Measurements from ENCODE around the gene OPN5. TPM values are rescaled to one million over a fixed set of nuclear protein-coding genes. Genes with fewer than 3 reads are reported as not detected.

Gene OPN5
- total RNA-seq, 1 experiment from 2014 or later: not detected

GRCh38 chr6:47749757-47750156 lies 32.1 kb upstream of the OPN5 start:
- Histone ChIP-seq H2AFZ (no peak overlapping the region), H3K9me2 (ENCODE audit: insufficient read depth) (no peaks in the 10 kb centered on the region), H4K20me1 (ENCODE audit: insufficient read depth) (no peaks in the 10 kb centered on the region), H3F3A (ENCODE audit: insufficient read depth, low read depth) (no peaks in the 10 kb centered on the region; the same call in 1 of the 2 replicates), H3K9me3 (ENCODE audit: insufficient read depth, low read depth) (no peaks in the 10 kb centered on the region), H3K4me1 (replicated peaks; ENCODE audit: insufficient read depth) (no peaks in the 10 kb centered on the region), H3K27ac (no peak overlapping the region), H3K79me2 (ENCODE audit: low read depth) (no peaks in the 10 kb centered on the region), H3K4me3 (no peak overlapping the region), H3K27me3 (ENCODE audit: insufficient read depth, low read depth) (no peaks in the 10 kb centered on the region), H3K36me3 (ENCODE audit: low read depth) (no peaks in the 10 kb centered on the region), H3K4me2 (no peak overlapping the region)
- ChIA-PET POLR2A (ENCODE audit: unreplicated experiment) (no interaction called here), CTCF (no interaction called here)
- intact Hi-C loops (cut with micrococcal nuclease; ENCODE audit: unreplicated experiment): no loop called here
- TF ChIP-seq CTCF (conservative IDR thresholded peaks at IDR 0.05) (no peak), EZH2 (IDR thresholded peaks at IDR 0.05; ENCODE audit: low read depth) (no peak)
- no TSS peak for BruUV-seq (replicated peaks)
- no peak for DNase-seq

- Histone ChIP-seq H3K4me1 (replicated peaks; ENCODE audit: insufficient read depth) (no peaks in the 10 kb centered on the region), H3K4me3 (no peak overlapping the region), H3K9me3 (ENCODE audit: insufficient read depth, low read depth) (no peaks in the 10 kb centered on the region), H3K27me3 (ENCODE audit: insufficient read depth, low read depth) (no peaks in the 10 kb centered on the region), H3K4me2 (no peak overlapping the region), H4K20me1 (ENCODE audit: insufficient read depth) (no peaks in the 10 kb centered on the region), H2AFZ (no peak overlapping the region), H3K27ac (no peak overlapping the region), H3F3A (ENCODE audit: insufficient read depth, low read depth) (no peaks in the 10 kb centered on the region; the same call in 1 of the 2 replicates), H3K36me3 (ENCODE audit: low read depth) (no peaks in the 10 kb centered on the region), H3K9me2 (ENCODE audit: insufficient read depth) (no peaks in the 10 kb centered on the region), H3K79me2 (ENCODE audit: low read depth) (no peaks in the 10 kb centered on the region)
- BruUV-seq (replicated peaks): no TSS peak
- ChIA-PET POLR2A (ENCODE audit: unreplicated experiment) (no interaction called here), CTCF (no interaction called here)
- intact Hi-C loops (cut with micrococcal nuclease; ENCODE audit: unreplicated experiment): no loop called here
- DNase-seq: no peak
- TF ChIP-seq CTCF (conservative IDR thresholded peaks at IDR 0.05) (no peak), EZH2 (IDR thresholded peaks at IDR 0.05; ENCODE audit: low read depth) (no peak)
Measured at GRCh38 chr6:47752801-47753200, 29.0 kb upstream of the OPN5 start.

GRCh38 chr6:47759364-47759763 lies 22.5 kb upstream of the OPN5 start:
- Histone ChIP-seq H3K4me3 (no peak overlapping the region), H3K9me2 (ENCODE audit: insufficient read depth) (no peaks in the 10 kb centered on the region), H3K27me3 (ENCODE audit: insufficient read depth, low read depth) (no peaks in the 10 kb centered on the region), H2AFZ (no peak overlapping the region), H3K79me2 (ENCODE audit: low read depth) (no peaks in the 10 kb centered on the region), H3F3A (ENCODE audit: insufficient read depth, low read depth) (no peaks in the 10 kb centered on the region), H3K27ac (no peak overlapping the region), H3K4me2 (no peak overlapping the region), H3K36me3 (ENCODE audit: low read depth) (no peaks in the 10 kb centered on the region), H3K9me3 (ENCODE audit: insufficient read depth, low read depth) (no peaks in the 10 kb centered on the region), H3K4me1 (replicated peaks; ENCODE audit: insufficient read depth) (no peaks in the 10 kb centered on the region), H4K20me1 (ENCODE audit: insufficient read depth) (no peaks in the 10 kb centered on the region)
- ChIA-PET POLR2A (ENCODE audit: unreplicated experiment) (no interaction called here), CTCF (no interaction called here)
- no peak for DNase-seq
- intact Hi-C loops (cut with micrococcal nuclease; ENCODE audit: unreplicated experiment): no loop called here
- TF ChIP-seq EZH2 (IDR thresholded peaks at IDR 0.05; ENCODE audit: low read depth) (no peak), CTCF (conservative IDR thresholded peaks at IDR 0.05) (no peak)
- BruUV-seq (replicated peaks): no TSS peak
